Stimulated activated CD4-positive, alpha-beta T cell treated with anti-CD3 and anti-CD28 coated beads, Interleukin-15, amount 100 ng/mL, for 48 hours (primary cell): ENCODE data around the gene LRMDA.
"Not testable (repeated sequence)": the region's sequence is repeated elsewhere in the genome, so short reads cannot be mapped to it uniquely, and the experiment has no call there.

Source experiments
- DNase-seq, 2 donors: peaks; one replicate each; pipeline ENCODE4 v3.0.0-alpha.2; 2020; ENCODE audit warnings: low read depth in 2 of 2

The LRMDA gene

DNA sequence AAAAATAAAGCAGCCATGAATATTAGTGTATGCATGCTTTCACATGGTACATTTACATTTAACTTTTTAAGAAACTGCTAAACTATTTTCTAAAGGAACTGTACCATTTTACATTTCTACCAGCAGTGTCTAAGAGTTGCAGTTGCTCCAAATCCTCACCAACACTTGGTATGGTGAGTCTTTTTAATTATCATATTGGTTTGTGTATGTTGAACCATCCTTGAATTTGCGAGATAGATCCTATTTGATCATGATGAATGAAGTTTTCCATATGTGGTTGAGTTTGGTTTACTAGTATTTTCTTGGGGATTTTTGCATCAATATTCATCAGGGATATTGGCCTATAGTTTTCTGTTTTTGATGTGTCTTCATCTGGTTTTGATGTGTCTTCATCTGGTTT is 1057.2 kb downstream of the LRMDA start:
- no peak for DNase-seq

DNA sequence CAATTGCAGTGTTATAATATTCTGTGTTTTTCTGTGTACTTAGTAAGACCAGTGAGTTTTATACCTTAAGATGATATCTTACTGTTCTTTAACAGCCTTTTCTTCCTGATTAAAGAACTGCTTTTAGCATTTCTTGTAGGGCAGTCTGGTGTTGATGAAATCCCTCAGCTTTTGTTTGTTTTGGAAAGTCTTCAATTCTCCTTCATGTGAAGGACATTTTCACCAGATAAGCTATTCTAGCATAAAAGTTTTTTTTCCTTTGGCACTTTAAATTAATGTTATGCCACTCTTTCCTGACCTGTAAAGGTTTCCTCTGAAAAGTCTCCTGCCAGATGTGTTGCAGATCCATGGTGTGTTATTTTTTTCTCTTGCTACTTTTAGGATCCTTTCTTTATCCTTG is 1059.8 kb downstream of the LRMDA start:
- DNase-seq = no peak

DNA sequence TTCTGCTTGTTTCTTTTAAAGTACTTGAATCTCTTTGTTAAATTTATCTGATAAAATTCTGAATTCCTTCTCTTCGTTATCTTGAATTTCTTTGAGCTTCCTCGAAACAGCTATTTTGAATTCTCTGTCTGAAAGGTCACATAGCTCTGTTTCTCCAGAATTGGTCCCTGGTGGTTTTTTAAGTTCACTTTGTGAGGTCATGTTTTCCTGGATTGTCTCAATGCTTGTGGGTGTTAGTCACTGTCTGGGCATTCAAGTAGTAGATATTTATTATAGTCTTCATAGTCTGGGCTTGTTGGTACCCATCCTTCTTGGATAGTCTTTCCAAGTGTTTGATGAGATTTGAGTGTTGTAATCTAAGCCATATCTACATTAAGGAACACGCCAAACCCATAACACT is 1060.6 kb downstream of the LRMDA start:
- no peak for DNase-seq

DNA sequence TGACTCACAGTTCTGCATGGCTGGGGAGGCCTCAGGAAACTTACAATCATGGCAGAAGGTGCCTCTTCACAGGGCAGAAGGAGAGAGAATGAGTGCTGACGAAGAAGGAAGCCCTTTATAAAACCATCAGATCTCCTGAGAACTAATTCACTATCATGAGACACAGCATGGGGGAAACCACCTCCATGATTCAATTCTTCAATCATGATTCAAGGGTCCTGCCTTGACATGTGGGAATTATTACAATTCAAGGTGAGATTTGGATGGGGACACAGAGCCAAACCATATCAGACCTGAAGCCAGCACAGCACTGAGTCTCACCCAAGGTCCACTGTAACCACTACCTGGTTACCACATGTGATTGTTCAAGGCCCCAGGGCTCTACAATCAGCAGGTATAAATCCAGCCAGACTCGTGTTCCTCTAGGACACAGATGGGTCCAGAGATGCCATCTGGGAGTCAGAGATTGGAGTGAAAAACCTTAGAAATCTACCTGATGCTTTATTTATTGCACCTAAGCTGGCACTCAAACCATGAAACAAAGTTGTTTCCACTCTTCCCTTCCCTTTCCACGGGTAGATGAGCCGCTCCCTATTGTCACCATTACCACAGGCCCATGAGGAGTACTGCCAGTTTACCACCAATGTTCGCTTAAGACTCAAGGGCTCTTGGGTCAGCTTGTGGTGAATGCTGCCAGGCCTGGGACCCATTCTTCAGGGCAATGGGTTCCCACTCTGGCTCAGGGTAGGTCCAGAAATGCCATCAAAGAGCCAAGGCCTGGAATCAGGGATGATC is 1061.5 kb downstream of the LRMDA start:
- no peak for DNase-seq

DNA sequence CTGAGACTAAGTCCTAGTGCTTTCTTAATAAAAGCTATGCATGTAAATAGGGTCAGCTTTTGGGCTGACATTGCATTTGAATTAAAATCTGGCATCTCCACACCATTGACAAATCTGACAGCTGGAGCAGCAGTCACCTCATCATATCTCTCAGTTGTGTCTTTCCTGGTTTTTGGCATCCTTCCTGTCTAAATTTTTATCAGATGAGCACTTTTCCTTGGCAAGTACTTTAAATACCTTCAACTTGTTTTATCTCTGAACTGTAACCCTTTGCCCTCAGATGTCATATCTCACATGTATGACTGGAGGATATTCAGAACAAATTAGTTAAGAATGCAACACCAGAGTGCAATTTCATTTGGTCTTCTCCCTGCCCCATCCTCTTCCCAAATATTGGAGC is 1066.2 kb downstream of the LRMDA start:
- DNase-seq = no peak

DNA sequence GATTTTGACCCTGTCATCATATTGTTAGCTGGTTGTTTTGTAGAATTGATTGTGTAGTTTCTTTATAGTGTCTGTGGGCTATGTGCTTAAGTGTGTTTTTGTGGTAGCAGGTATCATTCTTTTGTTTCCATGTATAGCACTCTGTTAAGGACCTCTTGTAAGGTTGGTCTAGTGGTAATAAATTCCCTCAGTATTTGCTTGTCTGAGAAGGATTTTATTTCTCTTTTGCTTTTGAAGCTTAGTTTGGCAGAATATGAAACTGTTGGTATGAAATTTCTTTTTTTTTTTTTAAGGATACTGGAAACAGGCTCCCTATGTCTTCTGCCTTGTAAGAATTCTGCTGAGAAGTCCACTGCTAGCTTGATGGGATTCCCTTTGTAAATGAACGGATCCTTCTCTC is 1073.4 kb downstream of the LRMDA start:
- no peak for DNase-seq

DNA sequence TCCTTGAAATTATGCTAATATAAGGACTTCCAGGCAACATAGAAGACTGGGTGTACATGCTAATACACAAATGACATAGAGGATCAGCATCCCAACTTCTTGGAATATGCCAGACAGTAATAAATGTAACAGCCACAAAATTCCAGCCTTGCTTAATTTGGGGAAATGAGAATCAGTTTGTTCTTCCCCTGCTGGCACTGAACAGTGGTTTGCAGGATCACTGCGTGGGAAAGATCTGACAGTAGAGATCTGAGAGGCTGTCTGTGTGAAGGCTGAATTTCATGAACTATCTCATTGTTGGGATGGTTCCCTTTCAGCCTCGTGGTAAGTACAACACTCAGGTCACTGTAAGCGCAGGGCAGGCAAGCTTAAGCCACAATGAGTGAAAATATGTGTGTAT is 1078.0 kb downstream of the LRMDA start:
- no peak for DNase-seq

DNA sequence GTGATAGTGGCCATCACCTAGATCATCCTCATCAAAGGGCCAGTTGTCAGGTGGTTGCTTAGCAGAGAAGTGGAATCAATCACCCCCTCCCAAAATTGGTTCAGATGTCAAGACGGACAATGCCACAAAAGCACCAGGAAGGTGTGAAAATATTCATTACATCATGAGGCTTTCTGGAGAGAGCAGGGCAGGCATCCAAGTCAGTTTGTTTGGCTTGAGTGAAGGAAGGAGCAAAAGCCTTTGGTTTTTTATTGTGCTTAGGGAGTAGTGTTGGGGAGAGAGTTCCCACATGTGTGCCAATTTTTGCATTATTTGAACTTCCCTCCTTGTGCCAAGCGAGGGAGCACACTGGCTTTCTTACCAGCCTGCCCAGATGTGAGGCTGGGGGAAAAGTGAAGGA is 1082.9 kb downstream of the LRMDA start:
- DNase-seq = no peak

DNA sequence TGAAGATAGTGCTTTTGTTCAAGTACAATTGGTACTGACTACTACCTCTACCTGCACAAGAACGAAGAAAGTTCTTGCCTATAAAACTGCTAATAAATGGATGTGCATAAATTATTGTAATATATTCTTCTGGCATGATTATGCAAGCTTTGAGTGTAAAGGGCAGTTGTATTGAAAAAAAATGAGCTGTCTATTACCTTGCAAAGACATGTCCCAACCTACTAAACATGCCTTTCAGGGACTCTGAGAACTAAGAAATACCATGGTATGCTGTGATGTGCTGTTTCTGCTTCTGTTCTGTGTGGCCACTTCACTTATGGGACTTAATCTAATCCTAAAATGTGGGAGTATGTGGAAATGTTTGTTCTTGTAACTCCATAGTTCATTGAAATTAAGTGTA is 1083.4 kb downstream of the LRMDA start:
- DNase-seq = no peak

DNA sequence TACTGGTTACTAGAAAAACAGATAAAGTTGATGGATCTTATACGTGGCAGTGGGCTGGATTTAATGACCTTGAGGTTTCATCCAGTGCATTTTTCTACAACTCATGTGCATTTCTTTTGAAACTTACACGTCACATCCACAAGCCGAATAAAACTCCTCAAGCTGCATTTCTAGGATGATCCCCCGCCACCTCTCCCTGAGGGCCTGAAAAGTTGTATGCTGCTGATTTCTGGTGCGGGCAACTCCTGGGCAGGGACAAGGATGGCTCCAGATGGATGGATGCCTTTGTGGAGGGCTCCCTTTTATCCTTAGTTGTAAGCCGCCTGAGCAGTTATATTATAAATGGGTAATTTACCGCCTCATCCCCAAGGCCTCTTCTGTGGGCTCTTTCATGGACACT is 1091.1 kb downstream of the LRMDA start:
- DNase-seq = no peak

DNA sequence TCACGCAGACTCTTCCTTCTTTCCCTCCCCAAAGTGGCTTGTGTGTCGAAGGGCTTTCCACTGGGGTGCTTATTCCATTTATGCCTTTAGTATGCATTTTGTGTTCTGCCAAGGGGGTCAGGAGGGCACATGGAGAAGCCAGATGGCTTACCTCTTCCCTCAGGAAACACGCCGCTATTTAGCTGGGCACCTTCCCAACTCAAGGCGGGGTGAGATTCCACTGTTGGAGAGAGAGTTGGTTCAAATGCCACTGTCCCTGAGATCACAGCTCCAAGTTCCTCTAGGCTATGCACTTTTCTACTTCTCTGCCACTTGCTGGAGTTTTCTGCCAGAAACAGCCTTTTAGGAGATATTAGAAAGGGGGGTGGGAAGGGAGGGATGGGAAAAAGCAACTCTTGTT is 1091.8 kb downstream of the LRMDA start:
- no peak for DNase-seq

DNA sequence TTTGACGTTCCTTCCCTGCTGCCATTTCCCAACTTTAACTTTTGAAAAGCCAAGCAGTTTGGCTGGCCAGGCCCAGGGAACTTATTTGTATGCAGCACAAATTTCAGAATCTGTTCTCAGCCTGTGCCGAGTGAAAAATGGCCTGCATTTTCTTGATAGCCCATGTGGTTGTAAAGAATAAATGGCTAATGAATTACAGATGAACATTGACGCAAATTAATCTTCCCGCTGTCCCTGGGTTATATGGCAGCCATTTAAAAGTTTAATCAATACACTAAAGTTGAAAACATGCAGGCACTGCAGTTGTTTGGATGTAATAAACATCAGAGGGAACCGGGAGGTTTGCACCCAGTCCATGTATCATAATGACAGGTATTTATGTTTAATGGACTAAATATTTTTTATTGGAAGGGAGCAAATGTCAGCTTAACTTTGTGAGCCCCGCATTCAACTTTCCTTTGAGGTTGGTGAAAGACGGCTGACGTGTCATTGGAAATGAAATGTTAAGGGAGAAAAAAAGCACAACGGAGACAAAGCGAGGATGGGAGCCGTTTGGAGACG is 1092.4 kb downstream of the LRMDA start:
- no peak for DNase-seq

DNA sequence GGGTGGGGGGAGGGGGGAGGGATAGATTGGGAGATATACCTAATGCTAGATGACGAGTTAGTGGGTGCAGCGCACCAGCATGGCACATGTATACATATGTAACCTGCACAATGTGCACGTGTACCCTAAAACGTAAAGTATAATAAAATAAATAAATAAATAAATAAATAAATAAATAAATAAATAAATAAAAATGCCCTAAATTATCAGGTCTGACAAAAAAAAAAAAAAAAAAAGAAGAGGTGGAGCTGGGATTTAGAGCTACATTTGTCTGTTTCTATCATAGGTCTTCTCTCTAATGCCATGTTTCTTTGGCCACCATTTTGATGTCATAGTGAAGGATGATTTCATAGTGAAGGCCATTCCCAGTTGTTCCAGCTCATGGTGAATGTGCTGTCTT is 1095.4 kb downstream of the LRMDA start:
- not testable (repeated sequence) for DNase-seq

DNA sequence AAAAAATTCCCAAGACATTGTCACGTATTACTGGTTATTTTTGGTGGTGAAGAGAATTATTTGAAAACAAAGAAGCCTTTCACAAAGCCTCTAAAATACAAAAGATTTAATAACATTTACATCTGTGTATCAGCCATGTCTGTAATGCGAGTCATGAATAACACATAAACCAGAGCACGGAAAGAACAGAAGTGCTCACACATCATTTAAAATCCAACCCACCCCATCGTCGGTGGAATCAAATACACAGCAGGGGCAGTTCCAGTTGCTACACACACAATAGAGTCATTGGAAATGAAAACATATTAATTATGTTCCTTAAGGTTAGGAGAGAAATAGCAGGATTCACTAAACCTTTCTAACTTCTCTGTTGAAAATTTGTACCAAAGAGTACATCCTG is 1108.9 kb downstream of the LRMDA start:
- DNase-seq = no peak

DNA sequence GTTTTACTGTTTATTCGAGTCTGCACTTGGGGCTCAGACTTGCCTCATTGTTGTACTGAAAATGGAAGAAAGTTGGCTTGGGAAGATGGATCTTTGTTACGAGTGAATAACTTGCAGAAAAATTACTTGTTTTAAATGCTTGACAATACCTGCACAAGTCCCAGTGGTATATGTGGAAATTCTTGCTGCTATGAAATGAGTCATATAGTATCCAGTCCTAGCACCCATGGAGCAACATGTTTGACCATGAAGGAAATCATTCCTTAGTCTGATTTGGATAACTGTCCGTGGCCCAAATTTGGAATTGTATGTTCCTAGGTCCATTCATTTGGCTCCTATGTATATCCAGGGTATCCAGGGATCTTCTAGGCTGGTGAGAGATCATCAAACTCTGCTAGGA is 1109.4 kb downstream of the LRMDA start:
- DNase-seq = no peak

DNA sequence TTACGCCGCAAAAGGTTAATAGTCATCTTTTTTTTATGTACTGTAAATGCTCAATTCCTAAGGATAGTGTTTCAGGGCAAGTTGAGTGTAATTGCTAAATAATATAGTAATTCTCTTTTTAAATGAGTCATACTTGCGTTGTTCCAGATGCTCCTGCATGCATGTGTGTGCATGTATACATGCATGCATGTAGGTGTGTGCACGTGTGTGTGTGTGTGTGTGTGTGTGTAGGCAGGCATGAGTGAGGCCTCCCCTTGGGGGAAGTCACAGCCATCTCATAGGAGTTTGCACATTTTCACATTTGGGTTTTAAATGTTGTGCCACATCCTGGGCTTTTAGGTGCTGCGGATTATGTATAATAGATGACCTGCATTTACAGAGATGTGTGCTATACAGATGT is 1110.4 kb downstream of the LRMDA start:
- DNase-seq = no peak

DNA sequence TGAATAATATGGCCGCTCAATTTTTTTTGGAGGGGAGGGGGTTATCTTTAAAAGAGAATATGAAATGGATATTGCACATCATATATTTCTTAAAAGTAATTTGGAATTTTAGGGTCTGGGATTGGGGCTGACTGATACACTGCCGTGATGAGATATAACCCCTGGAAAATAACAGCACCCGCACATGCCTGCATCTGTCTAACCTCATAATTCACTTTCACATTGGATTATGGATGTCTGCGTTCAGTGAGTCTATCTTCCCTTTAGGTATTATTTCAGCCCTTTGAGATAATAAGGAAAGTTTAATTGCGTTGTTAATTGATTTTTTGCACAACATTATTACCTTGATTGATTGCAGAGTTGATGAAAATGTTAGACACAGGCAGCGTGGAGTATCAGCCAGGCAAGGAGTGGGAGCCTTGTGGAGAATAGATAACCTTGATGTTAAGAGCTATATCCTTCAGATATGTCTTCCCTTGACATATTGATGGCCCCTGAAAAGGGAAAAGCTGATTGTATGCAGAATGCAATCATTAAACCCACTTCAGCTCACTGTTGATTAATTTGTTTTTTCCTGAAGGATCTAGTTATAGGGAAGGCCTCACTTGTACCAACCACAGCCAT is 1111.0 kb downstream of the LRMDA start:
- no peak for DNase-seq

DNA sequence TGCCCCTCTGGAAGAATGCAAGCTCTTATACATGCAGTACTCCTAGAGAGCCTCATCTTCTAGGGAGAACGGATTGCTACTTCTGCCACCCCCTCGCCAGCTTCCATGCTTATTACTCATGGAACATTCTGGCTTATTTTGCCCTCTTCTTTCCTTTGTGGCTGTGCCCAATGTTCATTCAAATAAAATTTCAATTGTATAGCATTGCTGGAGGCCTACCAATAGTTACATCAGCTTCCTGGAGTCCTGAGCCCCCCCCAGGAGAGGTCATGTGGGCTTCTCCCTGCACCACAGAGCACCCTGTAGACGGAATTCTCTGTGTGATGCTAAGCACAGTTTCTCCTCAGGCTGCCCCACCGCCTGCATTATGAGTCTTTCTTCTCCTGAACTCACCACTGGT is 1112.2 kb downstream of the LRMDA start:
- no peak for DNase-seq

DNA sequence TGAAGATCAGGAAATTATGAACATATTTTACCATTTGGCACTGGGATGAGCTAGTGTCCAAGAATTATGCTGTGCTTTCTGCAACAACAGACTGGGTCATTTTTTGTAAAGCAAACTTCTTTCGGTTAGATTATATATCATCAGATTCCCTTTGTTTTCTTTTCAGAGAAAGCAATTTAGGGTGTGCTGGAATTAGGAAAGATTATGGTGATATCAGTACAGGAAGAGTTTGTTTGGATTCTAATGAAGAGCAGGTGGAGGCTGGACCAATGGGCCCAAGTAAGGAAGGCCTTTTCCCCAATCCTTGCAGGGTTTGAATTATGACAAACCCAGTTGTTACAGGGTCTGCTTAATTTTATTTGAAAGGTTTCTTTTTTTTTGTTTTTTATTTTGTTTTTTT is 1113.4 kb downstream of the LRMDA start:
- no peak for DNase-seq

DNA sequence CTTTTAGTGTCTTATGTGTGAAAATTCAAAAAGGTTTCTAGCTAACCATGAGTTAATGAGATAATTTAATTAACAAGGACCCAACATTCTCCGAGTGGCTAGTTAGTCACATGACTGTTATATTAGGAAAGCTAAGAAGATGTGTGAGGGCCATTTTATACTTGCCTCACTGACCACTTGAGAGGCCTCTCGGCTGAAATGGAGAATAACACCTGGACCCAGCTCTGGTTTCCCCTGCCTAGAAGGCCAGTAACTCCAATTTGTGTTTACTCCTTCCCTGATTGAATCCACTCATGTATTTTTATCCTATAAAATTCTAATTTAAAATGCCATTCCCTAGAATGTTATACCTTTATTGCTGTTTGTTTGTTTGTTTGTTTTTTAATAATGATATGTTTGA is 1115.0 kb downstream of the LRMDA start:
- DNase-seq = no peak

DNA sequence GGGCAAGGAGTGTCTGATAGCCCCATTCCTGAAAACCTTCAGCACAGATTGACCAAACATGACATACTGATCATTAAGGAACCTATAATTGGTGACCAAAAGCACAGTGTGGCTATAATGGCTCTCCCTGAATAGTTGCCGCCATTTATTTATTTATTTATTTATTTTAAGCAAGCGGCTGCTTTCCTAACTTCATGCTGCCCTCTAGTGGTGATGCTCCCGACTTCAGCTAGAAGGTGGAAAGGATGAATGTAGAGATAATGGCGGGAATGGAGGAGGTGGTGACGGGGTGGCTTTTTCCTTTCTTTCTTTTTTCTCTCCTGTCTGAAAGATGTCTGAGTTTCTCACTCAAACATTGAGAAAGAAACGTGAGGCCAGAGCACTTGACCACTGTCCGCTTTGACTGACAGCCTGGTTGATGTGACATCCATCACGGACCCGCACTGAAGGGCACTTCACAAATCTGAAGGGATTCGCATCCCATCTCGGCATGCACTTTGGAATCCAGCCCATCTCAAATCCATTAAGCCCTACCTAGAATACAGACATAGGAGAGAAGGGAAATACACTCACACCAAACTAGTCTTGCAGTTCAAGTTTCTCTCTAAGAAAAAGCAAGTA is 1116.0 kb downstream of the LRMDA start:
- DNase-seq = peak; percentile 51 to 52

DNA sequence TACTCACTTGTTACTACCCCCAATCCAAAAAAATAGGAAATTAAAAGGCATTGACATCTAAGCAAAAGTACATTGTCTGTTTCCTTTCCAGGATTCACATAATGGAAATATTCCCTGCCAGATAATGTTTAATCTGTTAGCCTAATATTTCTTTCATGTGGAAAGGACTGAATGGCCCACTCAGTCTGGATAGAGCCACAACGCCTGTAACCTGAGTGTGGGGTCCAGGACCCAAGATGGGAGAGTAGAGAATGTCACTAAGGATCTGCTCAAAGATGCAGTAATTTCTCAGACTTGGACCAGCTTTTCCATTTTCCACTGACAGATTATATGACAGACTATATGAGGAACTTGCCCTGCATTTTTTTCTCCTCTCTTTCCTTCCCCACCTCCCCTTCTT is 1117.3 kb downstream of the LRMDA start:
- no peak for DNase-seq

DNA sequence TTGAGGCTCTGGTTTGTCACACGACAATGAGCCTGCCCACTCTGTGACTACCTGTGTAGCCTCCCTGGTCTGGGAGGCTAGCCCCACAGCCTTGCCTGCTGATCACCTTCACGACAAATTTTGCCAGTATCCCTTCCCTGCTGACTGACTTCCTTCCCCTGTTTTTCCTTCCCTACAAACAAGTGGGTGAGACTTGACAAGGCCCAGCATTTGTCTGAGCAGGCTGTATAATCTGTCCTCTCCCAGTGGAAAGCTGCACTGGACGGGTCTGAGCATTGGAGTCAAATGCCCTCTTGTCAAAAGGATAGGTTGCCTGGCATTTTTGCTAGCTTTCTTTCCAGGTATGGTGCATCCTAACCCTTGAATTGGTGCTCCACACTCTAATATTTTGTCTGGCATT is 1117.7 kb downstream of the LRMDA start:
- DNase-seq = no peak
